ENCODE data around the gene HTR3D.
"Not testable (repeated sequence)": the region's sequence is repeated elsewhere in the genome, so short reads cannot be mapped to it uniquely, and the experiment has no call there.

DNA sequence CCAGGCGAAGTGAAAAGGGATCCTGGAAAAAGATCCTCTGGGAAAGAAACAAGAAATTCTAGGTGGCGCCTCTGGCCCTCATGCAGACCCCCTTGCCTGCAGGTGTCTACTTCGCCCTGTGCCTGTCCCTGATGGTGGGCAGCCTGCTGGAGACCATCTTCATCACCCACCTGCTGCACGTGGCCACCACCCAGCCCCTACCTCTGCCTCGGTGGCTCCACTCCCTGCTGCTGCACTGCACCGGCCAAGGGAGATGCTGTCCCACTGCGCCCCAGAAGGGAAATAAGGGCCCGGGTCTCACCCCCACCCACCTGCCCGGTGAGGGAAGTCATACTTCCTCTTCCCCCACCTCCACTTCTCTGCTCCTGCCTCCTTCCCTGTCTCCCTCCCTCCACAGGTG, 6.8 kb downstream of the HTR3D start:
- TF ChIP-seq, protein P1, sequence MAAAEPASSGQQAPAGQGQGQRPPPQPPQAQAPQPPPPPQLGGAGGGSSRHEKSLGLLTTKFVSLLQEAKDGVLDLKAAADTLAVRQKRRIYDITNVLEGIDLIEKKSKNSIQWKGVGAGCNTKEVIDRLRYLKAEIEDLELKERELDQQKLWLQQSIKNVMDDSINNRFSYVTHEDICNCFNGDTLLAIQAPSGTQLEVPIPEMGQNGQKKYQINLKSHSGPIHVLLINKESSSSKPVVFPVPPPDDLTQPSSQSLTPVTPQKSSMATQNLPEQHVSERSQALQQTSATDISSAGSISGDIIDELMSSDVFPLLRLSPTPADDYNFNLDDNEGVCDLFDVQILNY (CRISPR knock-in tag; IDR thresholded peaks at IDR 0.05): not testable (repeated sequence)
- TF ChIP-seq ETV6 (CRISPR knock-in tag; IDR thresholded peaks at IDR 0.05): not testable (repeated sequence)

Data from WTC11 (cell line).